HepG2 (cell line): ENCODE measurements around the gene TSGA10.

ENCODE experiments used
- AFF4 ChIP-seq: sonication (generic); formaldehyde crosslinking; IDR thresholded peaks from 2 replicates; pipeline ENCODE4 v1.4.0; 2020; ENCODE audit warnings: missing genetic modification reagents
- AGO1 ChIP-seq: fragments of 200-400 bp; formaldehyde crosslinking; IDR thresholded peaks from 2 replicates; pipeline ENCODE4 v1.6.1; 2017; ENCODE audit warnings: mild to moderate bottlenecking, low read depth, low read length, moderate library complexity; ENCODE audit not compliant: poor library complexity, severe bottlenecking
- CTCF ChIP-seq: sonication (generic); formaldehyde crosslinking; IDR thresholded peaks from 2 replicates; pipeline ENCODE4 v1.5.0; 2020; ENCODE audit warnings: mild to moderate bottlenecking, missing genetic modification reagents, moderate library complexity
- EHMT2 ChIP-seq: fragments of 200-600 bp; sonication (generic); IDR thresholded peaks from 2 replicates; pipeline ENCODE4 v1.7.0; 2017; ENCODE audit warnings: antibody characterized with exemption, low read depth, low read length, borderline replicate concordance
- HIVEP1 ChIP-seq: sonication (generic); formaldehyde crosslinking; IDR thresholded peaks from 2 replicates; pipeline ENCODE4 v1.4.0; 2020; ENCODE audit warnings: mild to moderate bottlenecking, missing genetic modification reagents
- HOXA3 ChIP-seq: sonication (generic); formaldehyde crosslinking; IDR thresholded peaks from 2 replicates; pipeline ENCODE4 v1.5.0; 2020; ENCODE audit warnings: missing genetic modification reagents
- JUN ChIP-seq: sonication (generic); formaldehyde crosslinking; IDR thresholded peaks from 2 replicates; pipeline ENCODE4 v1.4.0; 2020; ENCODE audit warnings: mild to moderate bottlenecking, missing genetic modification reagents
- KDM3A ChIP-seq: IDR thresholded peaks from 2 replicates; pipeline ENCODE4 v1.6.1; 2018; ENCODE audit warnings: low read depth, missing compliant biosample characterization
- MAFG ChIP-seq: sonication (generic); formaldehyde crosslinking; IDR thresholded peaks from 2 replicates; pipeline ENCODE4 v1.5.1; 2020; ENCODE audit warnings: mild to moderate bottlenecking, missing genetic modification reagents
- POLR2A ChIP-seq, 2 experiments: IDR thresholded peaks; 2 replicates each; pipeline ENCODE4 v1.6.1; 2011; ENCODE audit warnings: low read depth in 2 of 2, low read length in 2 of 2, mild to moderate bottlenecking in 1 of 2, moderate library complexity in 1 of 2; ENCODE audit not compliant: insufficient read depth in 1 of 2
- POLR2AphosphoS5 ChIP-seq: IDR thresholded peaks from 2 replicates; pipeline ENCODE4 v1.6.1; 2012; ENCODE audit warnings: low read depth, low read length
- REST ChIP-seq, 2 experiments: IDR thresholded peaks; 2 replicates each; pipeline ENCODE4 v1.6.1; 2011 to 2012; ENCODE audit warnings: low read length in 2 of 2, borderline replicate concordance in 1 of 2, low read depth in 1 of 2, mild to moderate bottlenecking in 1 of 2, moderate library complexity in 1 of 2
- ZHX1 ChIP-seq: sonication (generic); formaldehyde crosslinking; IDR thresholded peaks from 2 replicates; pipeline ENCODE4 v1.8.1; 2022; ENCODE audit warnings: low read depth, mild to moderate bottlenecking, missing genetic modification reagents
- ZNF670 ChIP-seq: sonication (generic); formaldehyde crosslinking; IDR thresholded peaks from 2 replicates; pipeline ENCODE4 v1.8.0; 2022; ENCODE audit warnings: mild to moderate bottlenecking, missing genetic modification reagents, borderline replicate concordance

- TF ChIP-seq ZHX1: no peak
- TF ChIP-seq POLR2A (IDR thresholded peaks at IDR 0.05; ENCODE audit: insufficient read depth in 1 of 2, low read depth in 2 of 2, low read length in 2 of 2): no peak
- TF ChIP-seq CTCF (CRISPR knock-in tag): no peak
- no peak for TF ChIP-seq ZNF670 (CRISPR knock-in tag)
- TF ChIP-seq JUN (CRISPR knock-in tag): no peak
- TF ChIP-seq POLR2AphosphoS5: no peak
- no peak for TF ChIP-seq KDM3A (CRISPR knock-in tag)
- TF ChIP-seq EHMT2: no peak
- TF ChIP-seq AGO1: no peak
- TF ChIP-seq AFF4: no peak
- TF ChIP-seq HIVEP1 (CRISPR knock-in tag): no peak
- TF ChIP-seq HOXA3 (CRISPR knock-in tag): no peak
- TF ChIP-seq MAFG: no peak
- TF ChIP-seq REST (IDR thresholded peaks at IDR 0.05; ENCODE audit: borderline replicate concordance in 1 of 2, low read depth in 1 of 2, low read length in 2 of 2): no peak
Observed at GRCh38 chr2:99159594-99159993, 4.9 kb upstream of the TSGA10 start.
